ENCODE measurements around the gene FGF14. TPM values are rescaled to one million over a fixed set of nuclear protein-coding genes. Genes with fewer than 3 reads are reported as not detected.
"Not testable (repeated sequence)": the region's sequence is repeated elsewhere in the genome, so short reads cannot be mapped to it uniquely, and the experiment has no call there.

Gene FGF14
- polyA plus RNA-seq, 12 donors = 0.27 to 1.7 (median 0.86) TPM; not detected in 2

- no peak for DNase-seq
Observed at GRCh38 chr13:102136735-102137296, 265.0 kb downstream of the FGF14 start.

- DNase-seq = no peak
Observed at GRCh38 chr13:102132777-102133295, 269.0 kb downstream of the FGF14 start.

GRCh38 chr13:102131246-102131645 lies 270.6 kb downstream of the FGF14 start:
- no peak for DNase-seq

- no peak for DNase-seq
Observed at GRCh38 chr13:102128216-102128810, 273.5 kb downstream of the FGF14 start.

- no peak for DNase-seq
Observed at GRCh38 chr13:102127153-102127552, 274.7 kb downstream of the FGF14 start.

GRCh38 chr13:102122147-102122546 lies 279.7 kb downstream of the FGF14 start:
- no peak for DNase-seq

- DNase-seq = no peak
Observed at GRCh38 chr13:102117175-102117831, 284.5 kb downstream of the FGF14 start.

- DNase-seq = no peak
Observed at GRCh38 chr13:102103469-102103868, 298.4 kb downstream of the FGF14 start.

- DNase-seq = no peak
Observed at GRCh38 chr13:102100234-102100633, 301.6 kb downstream of the FGF14 start.

- DNase-seq = no peak
Observed at GRCh38 chr13:102097708-102098107, 304.1 kb downstream of the FGF14 start.

- DNase-seq = not testable (repeated sequence)
Observed at GRCh38 chr13:102093288-102093687, 308.6 kb downstream of the FGF14 start.

- DNase-seq = no peak
Observed at GRCh38 chr13:102091231-102091630, 310.6 kb downstream of the FGF14 start.

- DNase-seq = no peak
Observed at GRCh38 chr13:102090532-102090931, 311.3 kb downstream of the FGF14 start.

- no peak for DNase-seq
Observed at GRCh38 chr13:102089722-102090121, 312.1 kb downstream of the FGF14 start.

- DNase-seq = no peak
Observed at GRCh38 chr13:102089177-102089576, 312.7 kb downstream of the FGF14 start.

- DNase-seq = no peak
Observed at GRCh38 chr13:102073251-102073650, 328.6 kb downstream of the FGF14 start.

GRCh38 chr13:102071711-102072110 lies 330.1 kb downstream of the FGF14 start:
- no peak for DNase-seq

- DNase-seq = not testable (repeated sequence)
Observed at GRCh38 chr13:102068323-102068722, 333.5 kb downstream of the FGF14 start.

- no peak for DNase-seq
Observed at GRCh38 chr13:102055090-102055779, 346.6 kb downstream of the FGF14 start.

GRCh38 chr13:102049853-102050252 lies 352.0 kb downstream of the FGF14 start:
- no peak for DNase-seq

- no peak for DNase-seq
Observed at GRCh38 chr13:102045731-102046130, 356.1 kb downstream of the FGF14 start.

- DNase-seq = no peak
Observed at GRCh38 chr13:102042746-102043145, 359.1 kb downstream of the FGF14 start.

- no peak for DNase-seq
Observed at GRCh38 chr13:102041544-102041943, 360.3 kb downstream of the FGF14 start.
